Ovary (tissue), 3 donors: ENCODE measurements around the gene CTBP2.

Source experiments
- EP300 ChIP-seq: sonication (generic); formaldehyde crosslinking; IDR thresholded peaks from one replicate; pipeline ENCODE4 v1.6.1; 2017; ENCODE audit warnings: antibody characterized with exemption
- POLR2A ChIP-seq: fragments of 450-650 bp; IDR thresholded peaks from one replicate; pipeline ENCODE4 v1.6.1; 2017; ENCODE audit warnings: antibody characterized with exemption, mild to moderate bottlenecking, moderate library complexity
- TF ChIP-seq, protein P1 (sequence below), 3 donors: fragments of 450-650 bp in 2 of 3; fragments of 200-600 bp in 1 of 3; IDR thresholded peaks; one replicate each; pipeline versions ENCODE4 v1.5.1 to v1.8.0; 2016 to 2022; ENCODE audit warnings: antibody characterized with exemption in 3 of 3, mild to moderate bottlenecking in 1 of 3
- donor health status: DM: no; HTN: no; CAD: no.

DNA sequence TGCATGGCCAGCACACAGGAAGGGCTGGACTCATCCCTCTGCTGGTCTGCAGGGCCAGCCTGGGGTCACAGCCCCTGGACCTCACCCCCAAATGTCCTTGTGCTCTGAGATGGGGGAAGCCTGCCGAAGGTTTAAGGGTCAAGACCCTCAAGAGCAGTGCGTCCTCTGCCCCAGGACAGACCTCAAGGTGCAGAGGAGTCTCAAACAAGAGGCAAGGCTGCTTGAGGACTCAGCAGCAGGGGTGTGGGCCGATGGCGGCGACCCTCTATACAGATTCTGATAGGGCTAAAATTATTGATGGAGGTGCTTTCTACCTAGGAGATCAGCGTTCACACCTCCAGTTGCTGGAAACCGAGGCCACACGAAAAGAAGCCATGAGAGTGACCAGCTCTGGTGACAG, 137.7 kb downstream of the CTBP2 start:
- TF ChIP-seq, protein P1, sequence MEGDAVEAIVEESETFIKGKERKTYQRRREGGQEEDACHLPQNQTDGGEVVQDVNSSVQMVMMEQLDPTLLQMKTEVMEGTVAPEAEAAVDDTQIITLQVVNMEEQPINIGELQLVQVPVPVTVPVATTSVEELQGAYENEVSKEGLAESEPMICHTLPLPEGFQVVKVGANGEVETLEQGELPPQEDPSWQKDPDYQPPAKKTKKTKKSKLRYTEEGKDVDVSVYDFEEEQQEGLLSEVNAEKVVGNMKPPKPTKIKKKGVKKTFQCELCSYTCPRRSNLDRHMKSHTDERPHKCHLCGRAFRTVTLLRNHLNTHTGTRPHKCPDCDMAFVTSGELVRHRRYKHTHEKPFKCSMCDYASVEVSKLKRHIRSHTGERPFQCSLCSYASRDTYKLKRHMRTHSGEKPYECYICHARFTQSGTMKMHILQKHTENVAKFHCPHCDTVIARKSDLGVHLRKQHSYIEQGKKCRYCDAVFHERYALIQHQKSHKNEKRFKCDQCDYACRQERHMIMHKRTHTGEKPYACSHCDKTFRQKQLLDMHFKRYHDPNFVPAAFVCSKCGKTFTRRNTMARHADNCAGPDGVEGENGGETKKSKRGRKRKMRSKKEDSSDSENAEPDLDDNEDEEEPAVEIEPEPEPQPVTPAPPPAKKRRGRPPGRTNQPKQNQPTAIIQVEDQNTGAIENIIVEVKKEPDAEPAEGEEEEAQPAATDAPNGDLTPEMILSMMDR (IDR thresholded peaks at IDR 0.05) = no peak
- TF ChIP-seq POLR2A = no peak
- no peak for TF ChIP-seq EP300
